Hepatic stellate cell (primary cell): ENCODE results near the gene WDPCP.
"Not testable (repeated sequence)": the region's sequence is repeated elsewhere in the genome, so short reads cannot be mapped to it uniquely, and the experiment has no call there.

Source experiments
- DNase-seq: peaks from one replicate; pipeline ENCODE4 v3.0.0; 2011; ENCODE audit warnings: low spot score

The WDPCP gene

GRCh38 chr2:63590626-63591408, 2.5 kb upstream of the WDPCP start:
- DNase-seq, result no peak

- peak; percentile 7 for DNase-seq
Measured at GRCh38 chr2:63589148-63589958, 1.1 kb upstream of the WDPCP start.

DNA sequence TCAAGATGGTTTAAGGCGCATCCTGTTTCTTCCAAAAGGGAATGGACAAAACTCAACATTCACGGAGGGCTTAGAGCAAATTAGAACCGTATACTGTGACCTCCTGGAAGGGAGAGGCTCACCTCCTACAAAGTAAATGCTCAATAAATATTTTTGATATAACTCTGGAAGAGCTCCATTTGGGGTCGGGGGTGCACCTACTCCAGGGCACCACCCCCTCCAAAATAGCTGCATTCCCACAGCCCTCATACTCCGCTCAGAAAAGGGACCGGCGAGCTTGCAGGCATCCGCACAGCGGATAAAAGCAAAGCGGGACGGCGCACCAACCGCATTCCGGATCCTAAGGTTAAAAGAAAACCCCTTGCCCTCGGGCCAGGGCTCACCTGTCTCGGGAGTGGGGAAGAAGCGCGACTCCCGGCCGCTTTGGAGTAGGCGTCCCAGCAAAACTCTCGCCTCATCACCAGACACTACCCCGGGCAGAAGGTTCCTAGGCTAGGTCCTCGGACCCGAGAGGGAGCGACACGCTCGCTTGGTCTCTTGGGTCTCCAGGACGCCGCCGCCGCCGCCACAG, 378 bp downstream of the WDPCP start:
- DNase-seq, result no peak

- no peak for DNase-seq
Measured at GRCh38 chr2:63582873-63583272, 5.4 kb downstream of the WDPCP start.

DNA sequence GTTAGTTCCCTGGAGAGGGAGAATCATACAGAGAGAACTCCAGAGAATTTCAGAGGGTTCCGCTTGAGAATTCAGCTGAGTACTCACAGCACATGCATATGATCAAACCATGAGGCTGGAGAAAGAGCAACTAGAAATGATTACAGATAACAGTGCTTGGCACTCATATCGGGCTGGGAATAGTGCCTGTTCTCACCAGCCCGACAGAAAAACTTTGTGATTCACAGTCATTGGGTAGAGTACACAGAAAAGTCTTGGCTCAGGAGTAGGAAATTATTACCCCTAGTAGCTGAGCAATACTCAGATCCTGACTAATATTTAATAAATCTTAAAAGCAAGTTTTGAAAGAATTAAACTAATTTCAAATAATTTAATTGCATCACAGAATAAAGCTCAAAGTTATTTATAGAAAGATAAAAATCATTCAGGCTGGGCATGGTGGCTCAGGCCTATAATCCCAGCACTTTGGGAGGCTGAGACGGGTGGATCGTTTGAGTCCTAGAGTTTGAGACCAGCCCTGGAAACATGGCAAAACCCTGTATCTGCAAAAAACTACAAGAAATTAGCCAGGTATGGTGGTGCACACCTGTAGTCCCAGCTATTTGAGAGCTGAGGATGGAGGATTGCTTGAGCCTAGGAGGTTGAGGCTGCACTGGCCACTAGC, 6.8 kb downstream of the WDPCP start:
- DNase-seq, result no peak

- no peak for DNase-seq
Measured at GRCh38 chr2:63580651-63581297, 7.5 kb downstream of the WDPCP start.

- no peak for DNase-seq
Measured at GRCh38 chr2:63578767-63579166, 9.5 kb downstream of the WDPCP start.

GRCh38 chr2:63576546-63576945, 11.7 kb downstream of the WDPCP start:
- no peak for DNase-seq

DNA sequence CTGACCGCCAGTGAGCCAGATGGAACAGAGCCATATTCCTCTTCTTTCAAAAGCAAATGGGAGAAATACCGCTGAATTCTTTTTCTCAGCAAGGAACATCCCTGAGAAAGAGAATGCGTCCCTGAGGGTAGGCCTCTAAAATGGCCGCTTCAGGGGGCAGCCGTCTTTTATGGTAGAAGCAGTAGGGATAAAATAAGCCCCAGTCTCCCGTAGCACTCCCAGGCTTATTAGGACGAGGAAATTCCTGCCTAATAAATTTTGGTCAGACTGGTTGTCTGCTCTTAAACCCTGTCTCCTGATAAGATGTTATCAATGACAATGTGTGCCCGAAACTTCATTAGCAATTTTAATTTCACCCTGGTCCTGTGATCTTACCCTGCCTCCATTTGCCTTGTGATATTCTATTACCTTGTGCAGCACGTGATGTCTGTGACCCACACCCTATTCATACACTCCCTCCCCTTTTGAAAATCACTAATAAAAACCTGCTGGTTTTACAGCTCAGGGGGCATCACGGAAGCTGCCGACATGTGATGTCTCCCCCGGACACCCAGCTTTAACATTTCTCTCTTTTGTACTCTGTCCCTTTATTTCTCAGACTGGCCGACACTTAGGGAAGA, 14.4 kb downstream of the WDPCP start:
- not testable (repeated sequence) for DNase-seq

GRCh38 chr2:63573026-63573425, 15.3 kb downstream of the WDPCP start:
- not testable (repeated sequence) for DNase-seq

- DNase-seq, result no peak
Measured at GRCh38 chr2:63572001-63572400, 16.3 kb downstream of the WDPCP start.

- no peak for DNase-seq
Measured at GRCh38 chr2:63571291-63571690, 17.0 kb downstream of the WDPCP start.

DNA sequence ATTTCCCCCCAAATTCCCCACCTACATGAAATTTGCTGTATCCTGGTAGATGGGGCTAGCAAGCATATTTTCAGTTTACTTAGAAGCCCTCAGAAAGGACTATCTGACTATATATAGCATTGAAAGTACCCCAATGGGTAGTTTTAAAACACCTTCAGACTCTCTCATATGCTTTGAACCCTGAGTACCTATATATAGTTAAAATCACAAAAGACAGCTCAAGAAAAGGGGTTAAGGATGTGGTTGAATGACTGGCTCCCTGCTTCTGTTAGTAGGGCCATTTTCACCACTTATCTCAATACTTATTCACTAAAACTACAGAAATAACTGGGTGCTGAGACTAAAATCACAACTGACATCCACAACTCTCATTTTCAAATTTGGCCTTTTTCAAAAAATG, 18.5 kb downstream of the WDPCP start:
- no peak for DNase-seq

DNA sequence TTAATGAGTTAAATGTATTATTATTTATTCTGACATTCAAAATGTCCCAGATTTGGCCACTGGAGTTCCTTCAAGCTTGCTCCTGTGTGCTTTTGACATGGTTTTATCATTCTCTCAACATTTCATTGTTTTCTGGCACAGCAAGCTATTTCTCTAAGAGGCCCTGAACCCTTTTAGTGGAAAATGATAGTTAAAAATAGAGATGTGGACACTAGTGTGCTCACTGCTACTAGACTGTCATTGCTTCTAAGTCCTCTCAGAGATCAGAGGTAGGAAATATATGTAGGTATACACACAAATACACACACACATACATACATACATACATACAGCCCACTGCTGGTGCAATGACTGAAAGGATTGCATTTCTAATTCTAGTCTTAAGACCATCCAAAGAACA, 25.5 kb downstream of the WDPCP start:
- DNase-seq, result no peak

GRCh38 chr2:63558922-63559321, 29.4 kb downstream of the WDPCP start:
- not testable (repeated sequence) for DNase-seq

DNA sequence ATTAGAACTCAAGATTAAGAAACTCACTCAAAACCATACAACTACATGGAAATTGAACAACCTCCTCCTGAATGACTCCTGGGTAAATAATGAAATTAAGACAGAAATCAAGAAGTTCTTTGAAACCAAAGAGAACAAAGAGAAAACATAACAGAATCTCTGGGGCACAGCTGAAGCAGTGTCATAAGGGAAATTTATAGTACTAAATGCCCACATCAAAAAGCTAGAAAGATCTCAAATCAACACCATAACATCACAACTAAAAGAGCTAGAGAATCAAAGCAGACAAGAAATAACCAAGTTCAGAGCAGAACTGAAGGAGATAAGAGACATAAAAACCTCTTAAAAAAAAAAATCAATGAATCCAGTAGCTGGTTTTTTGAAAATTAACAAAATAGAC, 30.5 kb downstream of the WDPCP start:
- DNase-seq, result not testable (repeated sequence)

DNA sequence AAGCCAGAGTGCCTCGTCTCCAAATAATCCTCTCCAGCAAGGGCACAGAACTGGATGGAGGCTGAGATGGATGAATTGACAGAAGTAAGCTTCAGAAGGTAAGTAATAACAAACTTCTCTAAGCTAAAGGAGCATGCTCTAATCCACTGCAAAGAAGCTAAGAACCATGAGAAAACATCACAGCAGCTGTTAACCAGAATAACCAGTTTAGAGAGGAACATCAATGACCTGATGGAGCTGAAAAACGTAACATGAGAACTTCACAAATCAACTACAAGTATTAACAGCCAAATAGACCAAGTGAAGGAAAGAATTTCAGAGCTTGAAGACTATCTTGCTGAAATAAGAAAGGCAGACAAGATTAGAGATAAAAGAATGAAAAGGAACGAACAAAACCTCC, 32.3 kb downstream of the WDPCP start:
- no peak for DNase-seq

GRCh38 chr2:63555299-63555698, 33.0 kb downstream of the WDPCP start:
- DNase-seq, result no peak

GRCh38 chr2:63553049-63553448, 35.2 kb downstream of the WDPCP start:
- DNase-seq, result no peak

DNA sequence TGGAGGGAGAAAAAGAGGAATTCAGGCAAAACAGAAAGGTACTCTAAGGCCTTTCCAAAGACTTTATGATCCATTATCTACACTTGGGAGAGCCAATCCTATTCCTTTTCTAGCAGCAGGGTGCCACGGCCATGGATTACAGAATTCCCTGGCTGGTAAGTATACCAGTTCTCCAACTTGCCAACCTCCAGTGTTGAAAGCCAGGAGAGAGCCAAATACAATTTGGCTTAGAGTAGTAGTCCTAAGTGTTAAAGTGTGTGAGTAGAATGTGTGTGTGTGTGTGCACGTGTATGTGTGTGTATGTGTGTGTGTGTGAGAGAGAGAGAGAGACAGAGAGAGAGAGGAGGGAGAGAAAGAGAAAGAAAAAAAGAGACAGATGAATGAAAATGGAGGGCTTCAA, 43.3 kb downstream of the WDPCP start:
- no peak for DNase-seq

GRCh38 chr2:63544017-63544627, 44.2 kb downstream of the WDPCP start:
- no peak for DNase-seq
